Mucosa of descending colon (tissue), 3 donors: ENCODE data around the gene TSPAN4. TPM values are rescaled to one million over a fixed set of nuclear protein-coding genes. Genes with fewer than 3 reads are reported as not detected.
A peak's percentile ranks its signal among the peaks of the same experiment; 100 is the strongest.

Experiments used
- ATAC-seq: fragments of 200-7000 bp; cut with Tn5 transposase; one replicate; pipeline ENCODE4 v1.9.1; 2020; ENCODE audit warnings: mild to moderate bottlenecking, moderate library complexity
- DNase-seq, 3 donors: peaks; one replicate each; pipeline ENCODE4 v3.0.0-alpha.2; 2020
- H3K36me3 ChIP-seq: fragments of 200-600 bp; one replicate; pipeline ENCODE4 v1.8.0; 2021; ENCODE audit warnings: low read depth, mild to moderate bottlenecking
- H3K4me1 ChIP-seq: fragments of 200-600 bp; one replicate; pipeline ENCODE4 v1.8.0; 2021; ENCODE audit warnings: low read depth, mild to moderate bottlenecking
- H3K4me3 ChIP-seq: fragments of 200-600 bp; one replicate; pipeline ENCODE4 v1.8.0; 2021; ENCODE audit warnings: mild to moderate bottlenecking
- H3K9me3 ChIP-seq: fragments of 200-600 bp; one replicate; pipeline ENCODE4 v1.8.0; 2021; ENCODE audit warnings: mild to moderate bottlenecking
- intact Hi-C, 2 donors: fragments of 100-400 bp; cut with DNase I in 1 of 2; cut with micrococcal nuclease in 1 of 2; formaldehyde crosslinking; loops; one replicate each; pipeline versions ENCODE4 v1.11.0 to v1.11.1; 2022; cut with DNase I, micrococcal nuclease
- total RNA-seq, 3 donors: library from RNA; stranded (reverse); fragmentation: NEBNext Ultra II Directional in 2 of 3; extraction: Animal tissue kit (Norgen Biotek cat#: 25700) in 2 of 3; gene quantifications; one replicate each; pipeline versions ENCODE4 v1.2.1 to v1.2.4, GENCODE V29; 2021 to 2023
- TF ChIP-seq, protein P1 (sequence below): fragments of 200-600 bp; IDR thresholded peaks from one replicate; pipeline ENCODE4 v1.8.0; 2022; ENCODE audit warnings: antibody characterized with exemption, mild to moderate bottlenecking
- donor health status: DM: no; HTN: no; CAD: no; lungs with moderate emphysema.
- donor health status: DM: no; HTN: no; CAD: no.
- donor health status: DM: no; HTN: yes; CAD: no.

Gene TSPAN4
- total RNA-seq, 3 donors from 2014 or later: 9.2 to 42.4 (median 24.7) TPM

DNA sequence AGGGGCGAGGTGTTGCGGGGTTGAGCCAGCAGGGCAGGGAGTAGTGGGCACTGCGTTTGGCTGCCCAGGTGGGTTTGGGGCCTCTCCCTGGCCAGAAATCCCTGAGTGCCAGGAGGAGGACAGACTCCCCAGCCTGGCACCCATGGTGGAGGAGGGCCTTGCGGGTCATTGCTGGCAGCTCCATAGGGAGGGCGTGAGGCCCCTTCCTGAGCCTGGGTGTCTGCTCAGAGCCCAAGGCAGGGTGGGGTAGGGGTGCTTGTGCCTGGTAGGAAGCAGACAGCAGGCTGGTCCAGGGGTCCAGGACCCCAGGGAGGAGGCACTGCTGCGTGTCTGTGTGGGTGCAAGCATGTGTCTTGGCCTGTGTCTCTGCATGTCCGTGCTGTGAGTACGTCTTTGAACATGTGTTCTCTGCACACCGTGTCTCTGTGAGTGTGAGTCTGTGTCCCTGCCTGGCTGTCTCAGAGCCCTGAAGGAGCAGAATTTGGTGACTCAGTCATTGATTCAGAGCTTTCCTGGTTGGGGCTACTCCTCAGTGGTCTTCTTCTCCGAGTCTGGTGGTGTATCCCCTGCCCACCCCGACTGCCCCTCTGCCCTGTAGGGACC lies 3.9 kb downstream of the TSPAN4 start:
- intact Hi-C loops: loop anchor here in 1 of 2 donors (5.0 kb wide), 1 partner anchor 206 kb away; no protein-coding TSS in a partner anchor
- TF ChIP-seq, protein P1, sequence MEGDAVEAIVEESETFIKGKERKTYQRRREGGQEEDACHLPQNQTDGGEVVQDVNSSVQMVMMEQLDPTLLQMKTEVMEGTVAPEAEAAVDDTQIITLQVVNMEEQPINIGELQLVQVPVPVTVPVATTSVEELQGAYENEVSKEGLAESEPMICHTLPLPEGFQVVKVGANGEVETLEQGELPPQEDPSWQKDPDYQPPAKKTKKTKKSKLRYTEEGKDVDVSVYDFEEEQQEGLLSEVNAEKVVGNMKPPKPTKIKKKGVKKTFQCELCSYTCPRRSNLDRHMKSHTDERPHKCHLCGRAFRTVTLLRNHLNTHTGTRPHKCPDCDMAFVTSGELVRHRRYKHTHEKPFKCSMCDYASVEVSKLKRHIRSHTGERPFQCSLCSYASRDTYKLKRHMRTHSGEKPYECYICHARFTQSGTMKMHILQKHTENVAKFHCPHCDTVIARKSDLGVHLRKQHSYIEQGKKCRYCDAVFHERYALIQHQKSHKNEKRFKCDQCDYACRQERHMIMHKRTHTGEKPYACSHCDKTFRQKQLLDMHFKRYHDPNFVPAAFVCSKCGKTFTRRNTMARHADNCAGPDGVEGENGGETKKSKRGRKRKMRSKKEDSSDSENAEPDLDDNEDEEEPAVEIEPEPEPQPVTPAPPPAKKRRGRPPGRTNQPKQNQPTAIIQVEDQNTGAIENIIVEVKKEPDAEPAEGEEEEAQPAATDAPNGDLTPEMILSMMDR: no peak

DNA sequence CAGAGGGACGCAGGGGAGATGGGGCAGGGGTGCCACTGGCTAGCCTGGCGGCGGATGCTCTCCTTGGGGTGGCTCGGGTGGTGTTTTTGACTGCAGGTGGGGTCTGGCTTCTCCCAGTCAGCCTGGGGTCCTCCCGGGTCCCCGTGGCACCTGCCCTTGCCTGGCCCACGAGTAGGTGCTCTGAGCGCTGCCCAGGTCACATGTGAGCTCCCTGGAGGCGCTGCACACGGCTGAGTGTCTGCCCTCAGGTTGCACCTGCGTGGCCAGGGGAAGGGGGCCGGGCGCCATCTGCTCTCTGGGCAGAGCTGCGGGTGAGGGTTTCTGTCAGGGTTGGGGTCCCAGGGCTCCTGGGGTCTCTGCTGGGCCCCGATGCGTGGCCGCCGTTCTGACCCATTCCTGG lies 5.2 kb downstream of the TSPAN4 start:
- TF ChIP-seq, protein P1: no peak
- Histone ChIP-seq H3K4me1 (peaks cover 33% of the 10 kb centered on the region), H3K4me3 (no peak overlapping the region), H3K9me3 (no peaks in the 10 kb centered on the region), H3K36me3 (no peaks in the 10 kb centered on the region)
- DNase-seq (no peak), ATAC-seq (no peak)
- intact Hi-C loops: loop anchor here in 1 of 2 donors (5.0 kb wide), 1 partner anchor 204 kb away; no protein-coding TSS in a partner anchor

More for the DNA sequence above, 3.9 kb downstream of the TSPAN4 start:
- H3K4me3 ChIP-seq: no peak overlapping the region
- peaks cover 35% of the 10 kb centered on the region for H3K4me1 ChIP-seq
- no peaks in the 10 kb centered on the region for H3K9me3 ChIP-seq
- H3K36me3 ChIP-seq: no peaks in the 10 kb centered on the region
- ATAC-seq (no peak), DNase-seq (no peak)

DNA sequence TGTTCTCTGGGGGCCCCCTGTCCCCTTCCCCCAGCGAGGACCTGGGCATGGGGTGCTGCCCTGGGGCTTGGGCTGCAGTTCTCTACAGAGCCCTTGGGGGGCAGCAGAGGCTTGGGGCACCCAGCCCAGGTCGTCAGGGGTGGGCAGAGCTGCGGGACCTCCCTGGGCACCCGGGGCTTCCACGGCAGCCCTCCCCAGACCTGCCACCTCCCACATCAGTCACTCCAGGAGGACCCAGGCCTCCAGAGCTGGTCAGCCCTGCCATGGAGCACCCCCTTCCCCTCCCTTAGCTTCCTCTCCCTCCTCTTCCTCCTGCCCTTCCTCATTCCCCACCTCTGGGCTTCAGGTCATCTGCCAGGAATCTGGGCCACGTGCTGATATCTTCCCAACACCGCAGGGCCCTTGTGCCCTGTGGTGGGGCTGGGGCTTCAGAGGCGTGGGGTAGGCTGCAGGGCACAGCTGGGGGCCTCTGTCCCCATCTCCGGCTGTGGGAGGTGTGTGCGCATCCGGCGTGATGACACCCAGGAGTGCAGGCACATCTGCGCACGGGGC lies 5.8 kb downstream of the TSPAN4 start:
- no peaks in the 10 kb centered on the region for H3K9me3 ChIP-seq
- TF ChIP-seq, protein P1: peak; percentile 93
- no peak overlapping the region for H3K4me3 ChIP-seq
- intact Hi-C loops: loop anchor here in 1 of 2 donors (5.0 kb wide), 1 partner anchor 204 kb away; no protein-coding TSS in a partner anchor
- ATAC-seq: peak; percentile 62
- peak in 2 of 3 donors; percentile 65 to 76 for DNase-seq
- H3K4me1 ChIP-seq: peaks cover 27% of the 10 kb centered on the region
- H3K36me3 ChIP-seq: no peaks in the 10 kb centered on the region

DNA sequence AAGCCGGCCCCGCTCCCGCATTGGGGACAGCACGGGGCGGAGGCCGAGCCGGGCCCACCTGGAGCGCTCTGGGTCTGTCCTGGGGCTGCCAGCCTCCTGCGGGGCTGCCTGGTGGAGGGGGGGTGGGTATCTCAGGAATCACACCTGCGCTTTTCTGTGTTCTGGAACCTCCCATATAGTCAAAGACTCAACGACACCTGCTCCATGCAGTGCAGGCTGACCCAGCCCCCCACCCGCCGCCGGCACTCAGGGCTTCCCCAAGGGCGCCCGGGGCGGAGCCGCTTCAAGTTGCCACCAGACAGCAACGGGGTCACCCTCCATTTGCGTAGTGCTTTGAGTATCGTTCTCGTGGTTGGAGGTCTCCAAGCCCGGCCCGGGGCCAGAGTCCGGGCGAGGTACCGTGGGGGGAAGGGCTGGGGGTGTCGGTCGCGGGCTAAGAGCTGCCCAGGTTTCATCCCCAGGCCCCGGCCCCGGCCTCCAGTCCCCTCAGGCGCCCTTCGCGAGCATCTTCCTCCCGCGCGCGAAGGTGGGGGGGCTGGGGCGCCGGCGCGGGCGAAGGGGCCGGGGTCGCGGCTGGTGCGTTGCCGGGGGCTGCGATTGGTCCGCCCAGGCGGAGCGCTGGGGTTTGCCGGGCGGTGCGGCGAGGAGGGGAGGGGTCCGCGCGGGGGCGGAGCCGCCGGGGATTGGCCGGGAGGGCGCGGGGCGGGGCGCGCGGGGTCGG lies 6.6 kb downstream of the TSPAN4 start:
- no peak for DNase-seq
- no peak overlapping the region for H3K4me3 ChIP-seq
- H3K9me3 ChIP-seq: no peaks in the 10 kb centered on the region
- peaks cover 19% of the 10 kb centered on the region for H3K4me1 ChIP-seq
- intact Hi-C loops: loop anchor here in 1 of 2 donors (5.0 kb wide), 1 partner anchor 203 kb away; no protein-coding TSS in a partner anchor
- TF ChIP-seq, protein P1: no peak
- no peaks in the 10 kb centered on the region for H3K36me3 ChIP-seq
- no peak for ATAC-seq

DNA sequence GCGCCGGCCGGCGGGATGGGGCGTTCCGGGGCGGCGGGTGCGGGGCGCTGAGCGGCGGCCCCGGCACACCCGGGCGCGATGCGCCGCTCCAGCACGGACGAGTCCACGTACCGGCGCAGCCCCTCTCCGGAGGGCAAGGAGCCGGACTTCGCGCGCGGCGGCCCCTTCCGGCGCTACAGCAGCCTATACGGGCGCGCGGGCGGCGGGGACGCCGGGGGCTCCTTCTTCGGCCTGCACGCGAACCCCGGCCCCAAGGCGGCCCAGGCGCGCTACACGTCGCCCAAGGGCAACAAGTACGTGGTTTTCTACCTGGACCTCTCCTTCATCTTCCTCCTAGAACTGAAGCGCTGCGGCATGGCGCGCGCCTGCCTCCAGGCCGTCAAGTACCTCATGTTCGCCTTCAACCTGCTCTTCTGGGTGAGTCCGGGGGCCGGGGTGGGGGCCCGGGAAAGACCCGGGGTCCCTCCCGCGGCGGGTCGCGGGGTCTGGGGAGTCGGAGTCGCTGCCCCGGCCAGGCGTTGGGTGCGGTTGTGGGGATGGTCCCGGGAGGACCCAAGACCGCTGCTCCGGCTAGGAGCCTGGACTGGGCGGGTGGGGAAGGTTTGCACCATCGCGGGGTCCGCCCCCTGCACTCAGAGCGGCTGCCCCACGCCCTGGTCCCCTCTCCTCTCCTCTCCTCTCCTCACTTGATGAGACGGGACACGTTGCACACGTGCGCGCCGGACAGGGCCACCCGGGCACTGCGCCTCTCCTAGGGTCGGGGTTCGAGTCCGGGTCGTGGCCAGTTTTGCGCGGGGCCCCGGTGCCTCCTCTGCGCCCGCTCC lies 7.5 kb downstream of the TSPAN4 start:
- no peak for ATAC-seq
- DNase-seq: no peak
- intact Hi-C loops: loop anchor here in 1 of 2 donors (5.0 kb wide), 1 partner anchor 202 kb away; no protein-coding TSS in a partner anchor
- no peaks in the 10 kb centered on the region for H3K9me3 ChIP-seq
- H3K4me3 ChIP-seq: no peak overlapping the region
- peaks cover 13% of the 10 kb centered on the region for H3K4me1 ChIP-seq
- TF ChIP-seq, protein P1: no peak
- H3K36me3 ChIP-seq: no peaks in the 10 kb centered on the region
